Liver (tissue), 9 donors: ENCODE measurements around the gene MTARC1. TPM values are rescaled to one million over a fixed set of nuclear protein-coding genes. Genes with fewer than 3 reads are reported as not detected.

Experiments used
- DNase-seq: peaks from one replicate; pipeline ENCODE4 v3.0.0-alpha.2; 2017; ENCODE audit warnings: low spot score
- H3K27ac ChIP-seq, 2 donors: one replicate each; pipeline ENCODE4 v1.7.0; 2013; ENCODE audit warnings: inconsistent platforms in 2 of 2, low read length in 2 of 2, control low read depth in 1 of 2, low read depth in 1 of 2, mild to moderate bottlenecking in 1 of 2
- H3K27me3 ChIP-seq, 4 donors: one replicate each; pipeline versions ENCODE4 v1.6.1 to v1.7.0; 2013; ENCODE audit warnings: low read length in 3 of 4, inconsistent platforms in 1 of 4, mild to moderate bottlenecking in 1 of 4, moderate library complexity in 1 of 4; ENCODE audit not compliant: control insufficient read depth in 4 of 4, insufficient read depth in 4 of 4
- H3K36me3 ChIP-seq, 4 donors: one replicate each; pipeline versions ENCODE4 v1.6.1 to v1.7.0; 2013; ENCODE audit warnings: low read length in 3 of 4, mild to moderate bottlenecking in 3 of 4, low read depth in 1 of 4, moderate library complexity in 1 of 4; ENCODE audit not compliant: control insufficient read depth in 4 of 4, insufficient read depth in 3 of 4
- H3K4me1 ChIP-seq, 4 donors: one replicate each; pipeline versions ENCODE4 v1.6.1 to v1.7.0; 2013; ENCODE audit warnings: low read length in 3 of 4, mild to moderate bottlenecking in 3 of 4, moderate library complexity in 1 of 4; ENCODE audit not compliant: control insufficient read depth in 4 of 4, insufficient read depth in 4 of 4
- H3K4me3 ChIP-seq, 3 donors: one replicate each; pipeline versions ENCODE4 v1.6.1 to v1.7.0; 2013; ENCODE audit warnings: low read length in 3 of 3, control low read depth in 1 of 3, low read depth in 1 of 3, mild to moderate bottlenecking in 1 of 3
- H3K9ac ChIP-seq, 2 donors: one replicate each; pipeline ENCODE4 v1.7.0; 2013; ENCODE audit warnings: low read length in 2 of 2, mild to moderate bottlenecking in 2 of 2, moderate library complexity in 2 of 2, control low read depth in 1 of 2, low read depth in 1 of 2
- H3K9me3 ChIP-seq, 4 donors: one replicate each; pipeline versions ENCODE4 v1.6.1 to v1.7.0; 2013; ENCODE audit warnings: low read length in 3 of 4; ENCODE audit not compliant: control insufficient read depth in 4 of 4
- ATF3 ChIP-seq: IDR thresholded peaks from 2 replicates; pipeline ENCODE4 v1.6.1; 2016; ENCODE audit warnings: antibody characterized with exemption
- CTCF ChIP-seq: fragments of 150-350 bp; IDR thresholded peaks from 2 replicates; pipeline ENCODE4 v1.5.1; 2017; ENCODE audit warnings: improper control_type of control experiment, low read depth, low read length; ENCODE audit not compliant: missing input control
- EGR1 ChIP-seq, 2 donors: IDR thresholded peaks; 2 replicates each; pipeline ENCODE4 v1.6.1; 2016 to 2018; ENCODE audit warnings: antibody characterized with exemption in 2 of 2, low read depth in 2 of 2
- FOXA1 ChIP-seq: IDR thresholded peaks from 2 replicates; pipeline ENCODE4 v1.6.1; 2016; ENCODE audit warnings: antibody characterized with exemption
- FOXA2 ChIP-seq: IDR thresholded peaks from 2 replicates; pipeline ENCODE4 v1.6.1; 2016; ENCODE audit warnings: antibody characterized with exemption
- GABPA ChIP-seq, 2 donors: IDR thresholded peaks in 1 of 2; conservative IDR thresholded peaks in 1 of 2; 2 replicates each; pipeline ENCODE4 v1.6.1; 2016; ENCODE audit warnings: antibody characterized with exemption in 2 of 2, mild to moderate bottlenecking in 1 of 2, moderate library complexity in 1 of 2
- HNF4A ChIP-seq, 2 donors: conservative IDR thresholded peaks; 2 replicates each; pipeline ENCODE4 v1.6.1; 2016; ENCODE audit warnings: antibody characterized with exemption in 2 of 2, mild to moderate bottlenecking in 2 of 2
- HNF4G ChIP-seq: IDR thresholded peaks from 2 replicates; pipeline ENCODE4 v1.6.1; 2016; ENCODE audit warnings: antibody characterized with exemption
- JUND ChIP-seq, 2 donors: IDR thresholded peaks; 2 replicates each; pipeline ENCODE4 v1.6.1; 2016; ENCODE audit warnings: antibody characterized with exemption in 2 of 2
- MAX ChIP-seq: IDR thresholded peaks from 2 replicates; pipeline ENCODE4 v1.6.1; 2016; ENCODE audit warnings: antibody characterized with exemption
- NR2F2 ChIP-seq: IDR thresholded peaks from 2 replicates; pipeline ENCODE4 v1.6.1; 2016; ENCODE audit warnings: antibody characterized with exemption
- RAD21 ChIP-seq, 2 donors: IDR thresholded peaks; 2 replicates each; pipeline ENCODE4 v1.6.1; 2016; ENCODE audit warnings: antibody characterized with exemption in 2 of 2, mild to moderate bottlenecking in 2 of 2
- REST ChIP-seq: IDR thresholded peaks from 2 replicates; pipeline ENCODE4 v1.6.1; 2016; ENCODE audit warnings: antibody characterized with exemption, mild to moderate bottlenecking
- SP1 ChIP-seq: IDR thresholded peaks from 2 replicates; pipeline ENCODE4 v1.6.1; 2018; ENCODE audit warnings: antibody characterized with exemption, mild to moderate bottlenecking
- TAF1 ChIP-seq: conservative IDR thresholded peaks from 2 replicates; pipeline ENCODE4 v1.6.1; 2016; ENCODE audit warnings: antibody characterized with exemption, mild to moderate bottlenecking
- ZBTB33 ChIP-seq: IDR thresholded peaks from 2 replicates; pipeline ENCODE4 v1.6.1; 2016; ENCODE audit warnings: antibody characterized with exemption
- WGBS: extraction: QIAGEN DNeasy Blood & Tissue Kit; methylation state at CpG from one replicate; pipeline ENCODE4 v1.1.7; 2013; 5-methylcytosine and 5-hydroxymethylcytosine counted together
- polyA plus RNA-seq, 2 donors: library from polyadenylated mRNA; stranded (reverse) in 1 of 2; unstranded in 1 of 2; fragments of 200-250 nt in 1 of 2; fragments of >200 nt in 1 of 2; fragmentation: Nextera tagmentation in 1 of 2; extraction: Ambion mirVana in 1 of 2; gene quantifications; one replicate each; pipeline versions ENCODE4 v1.2.1 to v1.2.3, GENCODE V29; 2013 to 2015
- total RNA-seq, 2 donors: library from RNA; depleted of rRNA; stranded (reverse); fragments of >200 nt; gene quantifications; one replicate each; pipeline ENCODE4 v1.2.3, GENCODE V29; 2014
- donor health status: healthy.
- donor health status: healthy.
- donor health status: healthy.
- donor health status: healthy.
- donor health status: healthy.

MTARC1 gene
- total and polyA plus RNA-seq, 4 donors: 9.8 to 71.3 (median 21.5) TPM

GRCh38 chr1:220806408-220806807 is 19.7 kb downstream of the MTARC1 start:
- peaks cover 0 to 13% (median 5%) of the 10 kb centered on the region in 4 donors for H3K36me3 ChIP-seq

GRCh38 chr1:220807726-220808125 is 21.0 kb downstream of the MTARC1 start:
- H3K36me3 ChIP-seq: peaks cover 0 to 7% (median 4%) of the 10 kb centered on the region in 4 donors

More at GRCh38 chr1:220806408-220806807, 19.7 kb downstream of the MTARC1 start:
- H3K9ac ChIP-seq: no peak overlapping the region
- TF ChIP-seq HNF4G (no peak), SP1 (no peak), EGR1 (IDR thresholded peaks at IDR 0.05; ENCODE audit: low read depth in 2 of 2) (no peak), NR2F2 (no peak), TAF1 (no peak), FOXA2 (no peak)
- WGBS: 92% methylated on average over 4 of the region's 4 CpGs
- H3K9me3 ChIP-seq: no peaks in the 10 kb centered on the region
- peak; percentile 32 for DNase-seq
- H3K4me1 ChIP-seq: peaks cover 0 to 34% (median 17%) of the 10 kb centered on the region in 4 donors
- H3K27ac ChIP-seq: no peak overlapping the region
- H3K27me3 ChIP-seq: no peaks in the 10 kb centered on the region
- no peak overlapping the region for H3K4me3 ChIP-seq

More at GRCh38 chr1:220807726-220808125, 21.0 kb downstream of the MTARC1 start:
- WGBS: 94% methylated on average over 6 of the region's 6 CpGs
- no peak overlapping the region for H3K4me3 ChIP-seq
- no peak overlapping the region for H3K9ac ChIP-seq
- H3K4me1 ChIP-seq: peaks cover 0 to 33% (median 15%) of the 10 kb centered on the region in 4 donors
- H3K27me3 ChIP-seq: no peaks in the 10 kb centered on the region
- no peak for TF ChIP-seq REST
- TF ChIP-seq CTCF: no peak
- no peak for TF ChIP-seq ATF3
- no peak for TF ChIP-seq ZBTB33
- TF ChIP-seq RAD21 (IDR thresholded peaks at IDR 0.05): no peak
- TF ChIP-seq SP1: no peak
- no peak for TF ChIP-seq FOXA1
- TF ChIP-seq FOXA2: no peak
- TF ChIP-seq GABPA (IDR thresholded peaks at IDR 0.05 in 1 of 2, conservative IDR thresholded peaks at IDR 0.05 in 1 of 2): no peak
- TF ChIP-seq TAF1: no peak
- TF ChIP-seq JUND (IDR thresholded peaks at IDR 0.05): no peak
- no peak for TF ChIP-seq HNF4A (conservative IDR thresholded peaks at IDR 0.05)
- no peak for TF ChIP-seq MAX
- no peak for TF ChIP-seq EGR1 (IDR thresholded peaks at IDR 0.05; ENCODE audit: low read depth in 2 of 2)
- no peaks in the 10 kb centered on the region for H3K9me3 ChIP-seq
- H3K27ac ChIP-seq: no peak overlapping the region
- DNase-seq: peak; percentile 16
